Stimulated activated CD4-positive, alpha-beta T cell treated with anti-CD3 and anti-CD28 coated beads, Interleukin-1b, Interleukin-23, amount 100 ng/mL, for 48 hours (primary cell): ENCODE results near the gene PRPF38B.
"Not testable (repeated sequence)": the region's sequence is repeated elsewhere in the genome, so short reads cannot be mapped to it uniquely, and the experiment has no call there.

Source experiments
- DNase-seq: peaks from one replicate; pipeline ENCODE4 v3.0.0-alpha.2; 2020

The PRPF38B gene

DNA sequence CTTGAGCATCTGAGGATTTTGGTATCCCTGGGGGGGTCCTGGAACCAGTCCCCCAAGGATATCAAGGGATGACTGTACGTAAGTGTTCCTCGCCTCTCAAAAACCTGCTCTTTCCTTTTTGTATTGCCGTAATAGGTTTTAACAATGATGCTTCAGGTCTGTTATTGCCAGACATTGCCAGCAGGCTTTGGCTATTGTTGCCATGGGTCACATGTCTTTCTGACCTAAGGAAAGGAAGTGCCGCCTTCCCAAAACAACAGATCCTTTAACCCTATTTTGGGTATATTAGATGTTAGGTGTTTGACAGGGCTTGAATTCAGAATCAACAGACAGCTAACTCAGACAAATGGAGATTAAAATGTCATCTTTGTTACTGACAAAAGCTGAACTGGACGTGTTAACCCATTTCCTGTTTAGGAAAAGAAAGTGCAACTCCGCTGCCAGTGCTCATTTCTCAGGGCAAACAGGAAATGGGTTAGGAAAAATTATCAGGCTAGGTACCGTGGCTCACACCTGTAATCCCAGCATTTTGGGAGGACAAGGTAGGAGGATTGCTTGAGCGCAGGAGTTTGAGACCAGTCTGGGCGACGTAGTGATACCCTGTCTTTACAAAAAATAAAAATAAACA lies 12.4 kb upstream of the PRPF38B start:
- no peak for DNase-seq

GRCh38 chr1:108681701-108682100 lies 10.4 kb upstream of the PRPF38B start:
- not testable (repeated sequence) for DNase-seq

DNA sequence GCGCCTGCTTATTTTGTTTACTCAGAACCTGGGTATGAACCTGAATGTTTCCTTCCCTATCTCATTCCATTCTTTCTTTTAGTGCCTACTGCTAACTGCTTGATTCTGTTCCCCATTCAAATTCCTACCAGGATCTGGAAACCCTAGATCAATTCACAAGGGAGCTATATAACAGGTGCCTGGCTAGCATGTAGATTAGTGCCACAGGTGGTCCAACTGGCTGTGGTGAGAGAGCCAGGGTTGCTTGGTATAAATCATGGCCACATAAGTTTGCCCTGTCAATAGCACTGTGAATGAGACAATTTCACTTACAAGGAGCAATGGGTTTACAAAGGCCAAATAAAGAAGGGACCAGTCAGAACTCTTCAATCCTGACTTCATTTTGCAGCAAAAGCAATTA lies 6.6 kb upstream of the PRPF38B start:
- no peak for DNase-seq

- DNase-seq, result no peak
These were observed 5.3 kb upstream of the PRPF38B start for GRCh38 chr1:108686614-108687313.

DNA sequence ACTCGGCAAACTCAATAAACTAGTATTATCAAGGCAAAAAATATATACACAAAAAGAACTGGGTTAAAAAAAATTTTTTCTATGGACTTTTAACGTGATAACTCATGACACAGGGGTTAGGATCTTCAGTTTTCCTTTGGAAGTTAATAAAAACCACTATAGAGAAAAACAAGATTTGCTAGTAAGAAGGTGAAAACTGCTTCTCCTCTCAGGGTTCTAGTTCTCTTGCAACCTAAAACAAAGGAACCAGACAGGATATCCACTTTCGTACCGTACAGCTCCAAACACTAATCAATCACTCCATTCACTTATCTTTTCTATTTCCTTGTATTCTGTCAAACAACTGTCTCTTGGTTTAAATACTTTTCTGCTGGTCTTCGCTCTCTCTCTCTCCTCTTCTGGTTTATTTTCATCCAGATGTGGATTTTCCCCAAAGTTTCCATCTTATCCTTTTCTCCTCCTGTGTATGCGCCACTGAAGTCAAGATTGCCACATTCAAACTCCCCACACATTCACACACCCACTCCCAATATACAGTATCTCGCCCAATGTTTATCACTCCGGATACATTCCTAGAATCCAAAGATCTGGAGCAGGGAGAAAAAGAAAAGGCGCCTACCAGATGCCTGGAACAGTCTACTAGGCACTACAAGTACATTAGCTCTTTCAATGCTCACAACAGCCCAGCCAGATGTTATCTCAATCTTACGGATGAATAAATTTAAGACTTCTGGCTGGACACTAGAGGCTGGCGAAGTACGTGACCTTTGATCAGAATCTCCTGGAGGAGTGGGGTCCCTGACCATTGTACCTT lies 775 bp upstream of the PRPF38B start:
- DNase-seq, result no peak

- peak; percentile 63 for DNase-seq
These were observed 880 bp downstream of the PRPF38B start for GRCh38 chr1:108692724-108693655.

DNA sequence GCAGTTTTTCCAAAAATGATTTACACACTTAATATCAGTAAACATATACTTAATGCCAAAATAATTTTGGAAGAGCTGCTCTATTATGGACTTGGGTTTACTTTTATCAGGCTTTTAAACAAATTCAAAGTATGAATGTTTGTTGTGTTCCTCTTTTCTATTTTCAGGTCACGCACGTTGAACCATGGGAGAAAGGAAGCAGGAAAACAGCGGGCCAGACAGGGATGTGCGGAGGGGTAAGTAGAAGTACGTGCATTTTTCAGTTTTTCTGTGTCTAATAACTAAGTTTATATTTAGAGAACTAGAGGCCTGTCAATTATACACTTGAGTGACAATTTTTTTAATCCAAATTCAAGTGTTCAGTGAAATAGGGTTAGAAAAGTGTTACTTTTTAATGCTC lies 3.4 kb downstream of the PRPF38B start:
- no peak for DNase-seq

DNA sequence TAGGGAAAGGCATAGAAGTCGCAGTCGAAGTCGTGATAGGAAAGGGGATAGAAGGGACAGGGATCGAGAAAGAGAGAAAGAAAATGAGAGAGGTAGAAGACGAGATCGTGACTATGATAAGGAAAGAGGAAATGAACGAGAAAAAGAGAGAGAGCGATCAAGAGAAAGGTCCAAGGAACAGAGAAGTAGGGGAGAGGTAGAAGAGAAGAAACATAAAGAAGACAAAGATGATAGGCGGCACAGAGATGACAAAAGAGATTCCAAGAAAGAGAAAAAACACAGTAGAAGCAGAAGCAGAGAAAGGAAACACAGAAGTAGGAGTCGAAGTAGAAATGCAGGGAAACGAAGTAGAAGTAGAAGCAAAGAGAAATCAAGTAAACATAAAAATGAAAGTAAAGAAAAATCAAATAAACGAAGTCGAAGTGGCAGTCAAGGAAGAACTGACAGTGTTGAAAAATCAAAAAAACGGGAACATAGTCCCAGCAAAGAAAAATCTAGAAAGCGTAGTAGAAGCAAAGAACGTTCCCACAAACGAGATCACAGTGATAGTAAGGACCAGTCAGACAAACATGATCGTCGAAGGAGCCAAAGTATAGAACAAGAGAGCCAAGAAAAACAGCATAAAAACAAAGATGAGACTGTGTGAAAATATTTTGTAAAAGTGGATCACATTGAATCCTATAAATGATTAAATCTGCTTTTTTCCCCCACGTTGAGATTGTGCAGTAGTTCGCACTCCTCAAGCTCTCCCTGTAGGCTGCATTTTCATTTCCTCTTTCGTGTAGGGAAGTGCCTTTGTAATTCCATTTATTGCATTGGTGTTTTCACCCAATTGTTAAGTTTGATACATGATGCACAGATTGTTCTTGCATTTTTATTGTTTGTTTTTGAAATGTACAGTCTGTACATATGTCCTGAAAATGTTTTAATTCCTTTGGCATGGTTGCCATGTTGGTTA lies 7.5 kb downstream of the PRPF38B start:
- DNase-seq, result no peak

DNA sequence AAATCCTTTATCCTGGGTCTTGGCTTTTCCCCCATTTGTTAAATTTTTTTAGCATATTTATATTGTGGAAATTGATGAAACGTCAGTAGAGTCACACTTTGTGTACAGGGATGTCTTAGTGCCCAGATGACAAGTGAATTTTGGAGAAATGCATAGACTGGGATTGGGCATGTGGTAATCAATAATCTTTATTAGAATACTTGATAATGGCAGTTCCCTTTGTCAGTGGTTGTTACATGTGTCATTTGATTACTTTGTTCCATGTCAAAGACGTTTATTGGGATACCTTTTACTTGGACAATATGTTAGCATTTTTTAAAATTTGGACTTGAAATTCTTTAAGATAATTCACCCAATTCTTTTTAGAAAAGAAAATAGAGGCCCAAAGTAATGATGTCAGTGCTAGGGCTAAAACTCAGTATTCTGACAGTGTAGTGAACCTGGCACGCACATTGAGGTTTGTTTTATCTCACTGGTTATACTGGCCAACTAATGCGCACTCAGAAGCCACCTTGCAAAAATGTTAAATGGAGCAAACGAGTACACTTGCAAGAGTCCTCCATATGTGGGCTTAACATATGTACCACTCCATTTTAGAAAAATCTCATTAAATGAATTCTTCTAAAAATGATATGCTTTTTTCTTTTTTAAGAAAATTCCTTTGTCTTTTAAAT lies 9.2 kb downstream of the PRPF38B start:
- no peak for DNase-seq

GRCh38 chr1:108702109-108702508 lies 10.0 kb downstream of the PRPF38B start:
- DNase-seq, result not testable (repeated sequence)

GRCh38 chr1:108703939-108704338 lies 11.8 kb downstream of the PRPF38B start:
- DNase-seq, result peak; percentile 13

DNA sequence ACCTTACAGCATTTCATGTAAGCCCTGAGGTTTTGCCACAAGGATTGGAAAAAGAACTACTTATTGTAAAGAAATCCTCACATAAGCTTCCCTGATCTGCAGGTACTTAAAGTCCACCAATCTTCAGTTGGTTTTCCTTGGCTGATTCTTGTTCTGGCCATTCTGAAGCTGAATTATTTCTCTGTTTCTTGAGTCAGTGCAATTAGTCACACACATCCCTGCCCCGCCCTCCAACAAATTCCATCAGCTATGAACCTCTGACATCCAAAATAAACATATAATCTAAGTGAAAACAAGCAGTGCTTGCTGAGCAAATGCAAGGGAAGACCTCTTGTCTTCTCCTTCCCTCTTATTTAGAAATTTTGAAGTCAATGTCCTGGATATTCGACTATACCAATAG lies 12.4 kb downstream of the PRPF38B start:
- DNase-seq, result no peak

- no peak for DNase-seq
These were observed 14.5 kb downstream of the PRPF38B start for GRCh38 chr1:108706643-108707042.

DNA sequence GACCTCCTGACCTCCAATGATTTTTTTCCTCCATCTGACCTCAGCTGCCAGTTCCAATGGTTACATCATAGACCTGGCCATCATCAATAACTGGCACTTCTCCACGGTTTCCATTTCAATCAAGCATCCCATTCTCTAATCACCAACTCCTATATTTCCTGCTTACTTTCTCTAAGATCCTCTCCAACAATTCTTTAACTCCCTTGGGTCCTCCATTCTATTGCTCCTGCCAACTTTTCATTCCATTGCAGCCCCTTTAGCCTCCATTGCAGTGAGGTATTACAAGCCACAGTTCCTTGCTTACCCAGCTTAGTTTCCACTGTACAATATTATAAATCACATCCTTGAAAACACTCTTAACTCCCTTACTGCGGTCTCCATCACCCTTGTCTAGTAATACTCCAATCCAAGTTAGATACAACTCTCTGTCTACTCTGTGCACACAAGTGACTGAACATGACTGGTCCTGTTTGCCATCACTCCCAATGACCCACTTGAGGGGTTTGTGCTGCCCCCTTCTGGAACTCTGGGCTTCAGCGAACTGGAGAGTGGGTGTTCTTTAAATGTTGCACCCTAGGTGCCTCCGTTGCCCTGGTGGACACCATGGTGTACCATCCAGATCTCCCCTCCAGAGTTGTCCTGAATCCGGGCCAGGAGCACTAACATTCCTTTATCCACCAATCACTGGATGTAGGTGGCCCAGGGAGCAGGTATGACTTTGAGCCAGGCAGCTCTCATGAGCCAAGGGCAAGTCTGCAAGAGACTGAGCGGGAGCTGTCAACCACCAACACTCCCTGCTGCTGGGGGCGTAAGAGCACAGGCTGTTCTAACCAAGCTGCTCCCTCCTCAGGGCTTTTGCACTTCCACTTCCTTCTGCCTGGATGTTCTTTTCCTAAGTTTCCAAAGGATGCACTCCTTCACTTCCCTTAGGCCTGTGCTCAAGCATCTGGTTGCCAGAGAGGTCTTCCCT lies 16.9 kb downstream of the PRPF38B start:
- DNase-seq, result peak; percentile 64

DNA sequence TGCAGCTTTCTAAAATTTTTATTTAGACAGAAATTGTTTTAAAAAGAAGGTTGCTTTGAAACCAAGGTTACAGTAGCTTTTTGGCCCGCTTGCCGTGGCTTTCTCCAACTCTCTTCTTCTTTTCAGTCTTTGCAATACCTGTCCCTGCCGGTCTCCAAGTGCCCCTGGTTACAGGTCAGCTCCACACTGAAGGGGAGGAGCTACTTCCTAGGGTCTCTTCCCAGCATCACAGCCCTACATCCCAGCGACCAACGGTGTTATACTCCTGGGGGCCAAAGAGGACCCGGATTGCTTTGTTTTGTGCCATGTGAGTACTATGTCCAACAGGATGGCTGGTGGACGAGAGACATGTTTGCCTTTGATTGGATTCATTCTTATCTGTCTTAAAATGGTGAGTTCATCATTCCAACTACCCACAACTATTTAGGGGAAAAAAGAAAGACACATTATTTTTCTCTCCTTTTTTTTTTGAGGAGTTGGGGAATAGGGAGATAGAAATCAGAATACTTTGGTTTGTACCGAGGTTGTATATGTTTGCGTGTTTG lies 20.6 kb downstream of the PRPF38B start, which contains the start of gene FNDC7:
TSS of gene FNDC7 (plus strand) at position 303 of the 545 bp plus-strand sequence. CDS start at position 329, 26 bp downstream.
- DNase-seq, result no peak

GRCh38 chr1:108715932-108716331 lies 23.8 kb downstream of the PRPF38B start:
- no peak for DNase-seq

GRCh38 chr1:108716437-108717230 lies 24.5 kb downstream of the PRPF38B start:
- DNase-seq, result no peak

- no peak for DNase-seq
These were observed 25.7 kb downstream of the PRPF38B start for GRCh38 chr1:108717774-108718316.
